Right lung (tissue), 5 donors: Measurements from ENCODE around the gene BTBD19. TPM values are rescaled to one million over a fixed set of nuclear protein-coding genes. Genes with fewer than 3 reads are reported as not detected.

Experiments
- DNase-seq, 2 donors: peaks; one replicate each; pipeline ENCODE4 v3.0.0-alpha.2; 2013
- polyA plus RNA-seq, 5 donors: library from polyadenylated mRNA; unstranded; fragments of 120-200 nt; gene quantifications; one replicate each; pipeline versions ENCODE4 v1.2.1 to v1.2.3, GENCODE V29; 2013; ENCODE audit warnings: inconsistent platforms in 1 of 5, low replicate concordance in 1 of 5; ENCODE audit not compliant: insufficient read length in 5 of 5, insufficient read depth in 1 of 5

BTBD19 gene
- polyA plus RNA-seq, 5 donors: 20.5 to 27.7 (median 20.9) TPM

DNA sequence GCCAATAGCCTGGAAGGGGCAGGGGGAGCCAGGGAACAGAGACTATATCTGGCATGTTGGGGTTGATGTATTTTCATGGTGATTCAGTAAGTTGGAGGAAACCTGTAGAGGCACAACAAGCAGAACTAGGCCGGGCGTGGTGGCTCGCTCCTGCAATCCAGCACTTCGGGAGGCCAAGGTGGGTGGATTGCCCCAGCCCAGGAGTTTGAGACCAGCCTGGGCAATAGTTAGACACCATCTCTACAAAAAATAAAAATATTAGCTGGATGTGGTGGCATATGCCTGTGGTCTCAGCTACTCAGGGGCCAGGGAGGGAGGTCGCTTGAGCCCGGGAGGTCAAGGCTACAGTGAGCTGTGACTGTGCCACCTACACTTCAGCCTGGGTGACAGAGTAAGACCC is 44.9 kb downstream of the BTBD19 start:
- DNase-seq: no peak

DNA sequence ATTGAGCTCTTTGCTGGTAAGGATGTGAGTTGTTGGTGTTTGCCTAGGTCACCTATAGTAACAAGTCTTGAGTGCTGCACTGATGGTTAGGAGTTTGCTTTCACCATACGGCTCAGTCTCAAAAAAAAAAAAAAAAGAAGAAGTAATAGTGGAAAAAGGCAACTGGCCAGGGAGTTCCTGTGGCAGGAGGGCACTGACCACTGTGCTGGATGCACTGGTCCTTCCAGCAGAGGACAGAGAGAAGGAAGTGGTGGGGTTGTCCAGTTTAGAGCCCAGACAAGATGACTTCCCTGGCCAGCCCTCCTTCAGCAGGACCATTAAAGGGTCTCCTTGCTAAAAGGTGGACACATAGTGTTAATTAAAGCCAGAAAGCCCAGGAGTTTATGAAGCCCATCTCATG is 46.6 kb downstream of the BTBD19 start:
- no peak for DNase-seq

DNA sequence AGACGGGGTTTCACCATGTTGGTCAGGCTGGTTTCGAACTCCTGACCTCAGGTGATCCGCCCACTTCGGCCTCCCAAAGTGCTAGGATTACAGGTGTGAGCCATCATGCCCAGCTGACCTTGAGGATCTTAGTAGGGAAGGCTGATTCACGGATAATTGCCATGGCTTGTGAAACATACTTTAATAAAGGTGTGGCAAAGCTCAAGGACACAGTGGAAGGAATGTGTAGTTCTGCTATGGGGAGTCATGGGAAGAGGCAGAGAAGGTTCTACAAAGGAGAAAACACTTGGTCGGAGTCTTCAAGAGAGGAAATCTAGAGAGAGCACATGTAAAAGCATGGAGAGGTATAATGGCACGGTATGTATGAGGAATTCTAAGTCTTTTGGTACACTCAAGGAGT is 47.4 kb downstream of the BTBD19 start:
- no peak for DNase-seq

DNA sequence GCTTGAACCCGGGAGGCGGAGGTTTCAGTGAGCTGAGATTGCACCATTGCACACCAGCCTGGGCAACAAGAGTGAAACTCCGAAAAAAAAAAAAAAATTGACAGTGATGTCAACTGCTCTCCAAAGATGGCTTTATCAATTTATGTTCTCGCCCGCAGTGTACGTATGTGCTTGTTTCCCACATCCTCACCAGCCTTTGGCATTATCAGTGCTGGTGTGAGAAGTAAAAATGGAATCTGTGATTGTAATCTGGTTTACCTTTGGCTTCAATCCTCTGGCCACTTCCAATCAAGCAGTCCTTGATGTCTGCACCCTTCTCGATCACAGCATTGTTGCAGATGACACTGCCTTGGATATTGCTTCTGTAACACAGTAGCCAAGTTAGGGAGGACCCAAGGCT is 49.1 kb downstream of the BTBD19 start:
- no peak for DNase-seq

DNA sequence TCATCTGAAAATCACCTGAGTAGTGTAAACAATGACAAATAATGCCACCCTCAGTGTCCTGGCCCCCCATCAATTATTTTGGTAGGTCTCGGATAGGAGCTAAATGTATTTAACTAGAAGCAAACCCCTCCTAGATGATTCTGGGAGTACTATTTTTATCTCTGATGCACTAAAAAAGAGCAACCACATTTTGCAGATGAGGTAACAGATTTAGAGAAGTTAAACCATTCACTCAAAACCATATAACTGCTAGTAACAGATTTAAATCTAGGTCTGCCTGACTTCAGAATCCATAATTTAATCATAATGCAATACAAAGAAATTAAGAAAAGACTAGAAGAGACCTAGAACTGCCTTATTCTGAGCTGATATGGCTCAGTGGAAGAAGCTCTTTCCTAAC is 52.0 kb downstream of the BTBD19 start:
- no peak for DNase-seq

DNA sequence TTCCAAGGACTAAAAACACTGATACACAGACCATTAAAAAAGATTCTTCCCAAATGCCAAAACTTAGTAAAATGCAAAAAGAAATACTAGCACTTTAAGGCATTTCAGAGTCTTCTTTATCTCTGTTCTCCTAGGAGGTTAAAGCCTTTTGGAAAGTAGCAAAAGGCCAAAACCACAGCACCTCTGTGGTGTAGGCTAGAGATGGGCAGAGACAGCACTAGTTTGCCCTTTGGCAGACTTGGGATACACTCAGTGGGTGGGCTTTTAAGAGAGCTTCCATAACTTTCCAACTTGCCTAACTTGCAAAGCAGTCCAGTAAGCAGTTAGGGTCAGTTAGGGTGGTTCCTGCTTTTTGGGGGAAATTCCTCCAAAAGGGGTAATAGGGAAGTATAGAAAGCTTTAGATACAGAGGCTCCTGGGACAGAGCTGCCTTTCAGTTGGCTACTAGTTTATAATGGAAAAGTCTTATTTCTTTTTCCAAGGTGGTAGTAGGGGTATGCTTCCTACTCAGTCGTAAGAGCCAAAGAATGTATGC is 52.6 kb downstream of the BTBD19 start:
- no peak for DNase-seq

DNA sequence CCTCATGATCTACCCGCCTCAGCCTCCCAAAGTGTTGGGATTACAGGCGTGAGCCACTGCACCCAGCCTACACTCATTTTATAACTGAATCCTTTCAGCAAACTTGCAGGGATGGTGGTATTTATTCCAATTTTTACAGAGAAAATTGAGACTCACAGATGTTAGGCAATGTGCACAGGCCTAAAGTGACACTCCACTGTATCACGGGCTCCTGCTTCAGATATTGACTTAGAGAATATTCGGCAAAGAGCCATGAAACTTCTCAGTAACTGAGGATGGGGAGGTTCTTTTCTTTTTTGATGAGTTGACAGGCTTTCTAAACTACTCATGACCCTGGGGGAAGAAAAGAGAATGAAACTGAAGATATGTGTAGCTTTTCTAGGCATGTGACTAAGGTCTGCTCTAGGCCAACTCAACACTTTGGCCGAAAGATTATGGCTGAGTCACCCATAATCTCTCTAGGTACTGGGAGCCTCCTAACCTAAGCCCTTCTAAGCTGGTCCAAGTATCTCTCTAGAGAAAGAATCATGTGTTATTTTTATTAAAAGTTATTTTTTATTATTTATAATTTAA is 54.6 kb downstream of the BTBD19 start:
- no peak for DNase-seq

Other genes with a start within 250 kb of the BTBD19 start
- gene TMEM53, start 134.0 kb upstream of the BTBD19 start, polyA plus RNA-seq: 10 to 100 TPM in 2 of 5 donors, 1 to 10 TPM in 3; 8.2 to 12.0 (median 9.2) TPM
- 1 to 10 TPM; 5.1 to 7.7 (median 6.6) TPM for gene ARMH1, start 133.8 kb upstream of the BTBD19 start, polyA plus RNA-seq
- gene RNU5D-1, start 77.4 kb upstream of the BTBD19 start, polyA plus RNA-seq: 1 to 10 TPM in 2 of 5 donors, not detected in 3; 1.4 to 4.3 TPM
- gene KIF2C, start 68.7 kb upstream of the BTBD19 start, polyA plus RNA-seq: 10 to 100 TPM; 16.2 to 43.9 (median 26.1) TPM
- 1,000 to 10,000 TPM; 2,874 to 3,551 (median 2,984) TPM for gene RPS8, start 33.0 kb upstream of the BTBD19 start, polyA plus RNA-seq
- 1 to 10 TPM in 2 of 5 donors, under 1 TPM in 3; 0.48 to 1.4 (median 0.96) TPM for gene BEST4, start 20.4 kb upstream of the BTBD19 start, polyA plus RNA-seq
- gene PLK3, start 8.1 kb upstream of the BTBD19 start, polyA plus RNA-seq: 10 to 100 TPM in 3 of 5 donors, 1 to 10 TPM in 2; 7.3 to 12.7 (median 10.8) TPM
- gene DYNLT4, start 1.2 kb upstream of the BTBD19 start, polyA plus RNA-seq: 1 to 10 TPM in 1 of 5 donors, under 1 TPM in 4; 0.34 to 2.0 (median 0.74) TPM
- gene PTCH2, start 34.7 kb downstream of the BTBD19 start, polyA plus RNA-seq: 1 to 10 TPM; 5.2 to 9.7 (median 6.0) TPM
- 10 to 100 TPM; 26.7 to 31.0 (median 28.5) TPM for gene EIF2B3, start 178.1 kb downstream of the BTBD19 start, polyA plus RNA-seq
- 10 to 100 TPM; 27.6 to 33.1 (median 32.2) TPM for gene HECTD3, start 202.8 kb downstream of the BTBD19 start, polyA plus RNA-seq
- 100 to 1,000 TPM in 1 of 5 donors, 10 to 100 TPM in 4; 90.1 to 110 (median 94.8) TPM for gene UROD, start 203.7 kb downstream of the BTBD19 start, polyA plus RNA-seq